Measurements from ENCODE around the gene OR8D1. TPM values are rescaled to one million over a fixed set of nuclear protein-coding genes. Genes with fewer than 3 reads are reported as not detected.

Gene OR8D1
- not detected for polyA plus RNA-seq

DNA sequence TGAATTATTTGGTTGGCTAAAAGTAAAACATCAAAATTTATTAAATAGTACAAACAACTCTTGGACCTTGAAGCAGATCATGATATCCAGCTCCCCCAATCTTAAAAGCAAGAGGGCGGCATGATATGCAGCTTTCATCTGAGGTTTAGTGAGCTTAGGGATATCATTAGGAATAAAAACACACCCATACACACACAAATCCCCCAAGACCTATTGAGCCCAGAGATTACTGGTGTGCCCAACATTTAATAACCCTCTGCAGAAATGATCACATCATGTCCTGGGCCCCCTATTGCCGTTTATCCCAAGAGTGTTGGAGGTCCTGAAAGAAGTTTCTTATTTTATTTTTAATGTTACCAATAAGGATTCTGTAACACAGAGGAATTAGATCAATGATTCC lies at the start of gene OR8D1:
TSS of gene OR8D1 (minus strand) at position 101 of the 400 bp plus-strand sequence. CDS start 3,183 bp downstream, outside the sequence.
- WGBS, 3 donors: 84 to 86% (median 86%) methylated on average over 2 of the region's 2 CpGs

DNA sequence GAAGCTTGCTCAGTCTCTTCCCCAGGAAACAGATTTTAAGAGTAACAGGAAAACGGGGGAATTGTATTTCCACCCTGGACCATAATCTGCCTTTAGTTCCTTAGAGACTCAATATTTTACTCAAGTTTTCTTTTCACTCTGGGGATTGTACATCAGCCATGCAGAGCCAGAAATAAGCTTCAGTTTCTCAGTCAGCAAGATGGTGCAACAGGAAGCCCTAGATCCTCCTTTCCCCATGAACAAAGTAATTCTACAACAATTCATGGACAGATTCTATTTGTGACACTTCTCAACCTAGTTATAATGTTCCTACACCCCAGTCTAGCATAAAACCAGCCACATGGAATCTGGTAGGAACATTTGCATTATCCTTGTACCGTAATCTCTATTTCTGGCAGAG lies 45.8 kb upstream of the OR8D1 start:
- WGBS, 3 donors: 16 to 26% (median 26%) methylated on average over 2 of the region's 2 CpGs
- no peak overlapping the region for H3K27ac ChIP-seq (ENCODE audit: low read depth, low read length)

More for the DNA sequence above, at the start of gene OR8D1:
- H3K27ac ChIP-seq (ENCODE audit: low read depth, low read length): no peak within 1 kb of the TSS

DNA sequence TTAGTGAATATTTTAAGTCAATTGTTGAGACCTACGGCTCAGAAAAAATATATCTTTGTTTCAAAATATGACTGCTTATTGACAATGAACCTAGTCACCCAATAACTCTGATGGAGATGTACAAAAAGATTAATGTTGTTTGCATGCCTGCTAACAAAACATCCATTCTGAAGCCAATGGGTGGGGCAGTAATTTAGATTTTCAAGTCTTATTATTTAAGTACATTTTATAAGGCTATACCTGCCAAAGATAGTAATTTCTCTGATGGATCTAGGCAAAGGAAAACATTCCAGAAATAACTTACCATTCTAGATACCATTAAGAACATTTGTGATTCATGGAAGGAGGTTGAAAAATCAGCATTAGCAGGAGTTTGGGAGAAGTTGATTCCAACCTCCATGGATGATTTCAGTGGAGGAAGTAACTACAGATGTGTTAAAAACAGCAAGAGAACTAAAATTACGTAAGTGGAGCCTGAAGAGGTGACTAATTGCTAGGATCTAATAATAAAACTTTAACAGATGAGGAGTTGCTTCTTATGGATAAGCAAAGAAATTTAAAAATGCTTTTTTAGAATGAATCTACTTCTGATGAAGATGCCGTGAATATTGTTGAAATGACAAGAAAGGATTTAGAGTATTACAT lies 32.7 kb upstream of the OR8D1 start:
- no peak overlapping the region for H3K27ac ChIP-seq (ENCODE audit: low read depth, low read length)
- 21 to 56% (median 36%) methylated on average over 3 of the region's 3 CpGs for WGBS, 3 donors

GRCh38 chr11:124344346-124344745 lies 30.6 kb upstream of the OR8D1 start:
- H3K27ac ChIP-seq (ENCODE audit: low read depth, low read length): no peak overlapping the region
- WGBS, 3 donors: 79 to 81% (median 80%) methylated on average over 5 of the region's 5 CpGs

DNA sequence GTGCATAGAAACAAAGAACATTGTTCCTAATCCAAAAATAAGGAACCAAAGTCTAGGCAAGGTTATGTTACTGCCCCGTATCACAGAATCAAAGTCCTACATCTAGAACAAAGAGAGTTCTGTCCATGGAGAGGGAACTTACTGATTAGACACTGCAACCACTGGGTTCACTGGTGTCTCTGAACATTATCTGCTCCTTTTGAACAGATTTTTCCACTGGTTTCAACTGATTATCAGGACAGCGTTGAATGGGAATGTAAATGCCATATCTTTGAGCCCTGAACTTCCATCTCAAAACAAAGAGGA lies 26.3 kb upstream of the OR8D1 start:
- WGBS, 3 donors: 58 to 82% (median 81%) methylated on average over 2 of the region's 2 CpGs
- H3K27ac ChIP-seq (ENCODE audit: low read depth, low read length): no peak overlapping the region

- 66 to 84% (median 67%) methylated on average over 6 of the region's 6 CpGs for WGBS, 3 donors
- H3K27ac ChIP-seq (ENCODE audit: low read depth, low read length): no peak overlapping the region
Measured at GRCh38 chr11:124339396-124340141, 25.8 kb upstream of the OR8D1 start.

GRCh38 chr11:124331873-124332272 lies 18.1 kb upstream of the OR8D1 start:
- no peak overlapping the region for H3K27ac ChIP-seq (ENCODE audit: low read depth, low read length)
- WGBS, 3 donors: 68 to 83% (median 78%) methylated on average over 3 of the region's 3 CpGs

DNA sequence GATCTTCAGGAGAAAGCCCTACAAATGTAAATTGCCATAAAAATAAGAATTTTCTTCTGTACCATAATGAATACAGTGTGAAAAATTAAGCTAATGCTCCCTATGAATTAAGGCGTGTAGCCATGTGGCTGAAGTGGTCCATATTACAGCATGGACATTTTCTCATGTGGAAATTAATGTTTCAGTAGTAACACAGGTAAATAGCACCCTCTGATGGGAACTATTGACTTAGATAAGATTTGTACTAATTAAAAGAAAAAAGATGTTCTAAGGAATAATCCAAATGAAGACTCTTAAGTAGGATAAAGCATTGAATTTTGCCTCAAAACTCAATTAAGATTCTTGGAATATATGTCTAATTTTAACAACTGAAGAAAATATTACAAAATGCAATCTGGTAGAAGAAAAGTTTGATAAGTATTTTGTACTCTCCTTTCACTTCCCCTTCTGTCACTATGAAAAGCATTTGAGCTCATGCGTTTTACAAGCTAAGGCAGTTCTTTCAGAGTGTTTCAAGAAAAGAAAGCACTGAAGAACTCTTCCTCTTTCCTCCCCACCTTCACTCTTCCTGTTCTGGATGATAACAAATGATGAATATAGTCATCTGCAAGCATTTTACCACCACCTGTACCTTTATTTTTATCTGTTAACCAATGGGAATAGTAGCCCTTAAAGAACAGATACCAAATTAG lies 16.2 kb upstream of the OR8D1 start:
- WGBS, 3 donors: 39 to 49% (median 44%) methylated on average over 2 of the region's 2 CpGs
- no peak overlapping the region for H3K27ac ChIP-seq (ENCODE audit: low read depth, low read length)

DNA sequence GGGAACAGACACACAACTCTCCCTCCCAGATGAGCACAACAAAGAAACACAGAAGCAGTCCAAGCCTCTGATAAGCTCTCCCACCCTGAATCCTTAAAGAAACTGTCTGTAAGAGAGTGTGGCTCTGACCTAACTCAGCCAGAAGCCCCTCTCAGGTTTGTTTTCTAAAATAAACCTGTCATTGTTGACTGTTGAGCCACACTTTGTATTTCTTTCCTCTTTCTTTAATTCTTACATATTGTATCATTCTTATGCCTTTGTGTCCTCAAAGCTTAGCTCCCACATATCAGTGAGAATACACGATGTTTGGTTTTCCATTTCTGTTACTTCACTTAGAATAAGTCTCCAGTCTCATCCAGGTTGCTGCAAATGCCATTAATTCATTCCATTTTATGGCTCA lies 14.0 kb upstream of the OR8D1 start:
- WGBS, 3 donors: 88 to 95% (median 89%) methylated on average over 1 of the region's 1 CpG
- no peak overlapping the region for H3K27ac ChIP-seq (ENCODE audit: low read depth, low read length)

DNA sequence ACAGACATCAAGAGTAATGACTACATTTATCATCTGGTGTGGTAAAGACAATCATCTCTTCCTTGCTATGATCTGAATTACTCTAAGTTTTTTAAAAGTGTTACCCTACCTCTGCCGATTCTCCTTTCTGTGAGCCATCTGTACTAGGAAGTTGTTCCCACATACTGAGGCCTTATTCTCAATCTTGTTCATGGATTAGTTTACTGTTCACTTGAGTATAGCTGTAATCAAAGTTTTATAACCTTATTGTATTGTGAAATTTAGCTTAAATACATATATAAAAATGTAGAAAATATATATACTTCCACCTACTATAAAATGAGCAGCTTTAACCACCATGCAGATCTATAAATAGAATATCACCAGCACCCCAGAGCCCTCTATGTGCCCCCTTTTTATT lies 8.6 kb upstream of the OR8D1 start:
- H3K27ac ChIP-seq (ENCODE audit: low read depth, low read length): no peak overlapping the region
- WGBS, 3 donors: 84 to 100% (median 96%) methylated on average over 1 of the region's 1 CpG

- WGBS, 3 donors: 63 to 77% (median 73%) methylated on average over 1 of the region's 1 CpG
- no peak within 1 kb of the TSS for H3K27ac ChIP-seq (ENCODE audit: low read depth, low read length)
Measured at GRCh38 chr11:124320097-124320496, 6.3 kb upstream of the OR8D1 start, which contains the start of gene OR8D2. Gene OR8D2 (minus strand): TSS chr11:124320197. CDS start chr11:124320197, 0 bp downstream.

GRCh38 chr11:124315052-124315451 lies 1.3 kb upstream of the OR8D1 start:
- H3K27ac ChIP-seq (ENCODE audit: low read depth, low read length): no peak overlapping the region
- WGBS, 3 donors: 53 to 69% (median 56%) methylated on average over 3 of the region's 3 CpGs

DNA sequence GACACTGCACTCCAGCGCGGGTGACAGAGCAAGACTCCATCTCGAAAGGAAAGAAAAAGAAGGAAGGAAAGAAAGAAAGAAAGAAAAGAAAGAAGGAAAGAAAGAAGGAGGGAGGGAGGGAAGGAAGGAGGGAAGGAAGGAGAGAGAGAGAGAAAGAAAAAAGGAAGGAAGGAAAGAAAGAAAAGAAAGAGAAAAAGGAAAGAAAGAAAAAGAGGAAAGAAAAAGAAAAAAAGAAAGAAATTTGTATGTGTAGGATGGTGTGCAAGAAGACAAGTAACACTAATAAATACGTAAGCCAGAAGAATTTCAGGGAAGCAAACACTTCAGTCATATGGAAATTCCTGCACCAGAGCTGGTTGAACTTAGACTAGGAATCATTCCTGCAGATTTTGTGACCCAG lies 618 bp downstream of the OR8D1 start:
- H3K27ac ChIP-seq (ENCODE audit: low read depth, low read length): no peak overlapping the region
- WGBS, 3 donors: 72 to 91% (median 90%) methylated on average over 4 of the region's 4 CpGs

- no peak overlapping the region for H3K27ac ChIP-seq (ENCODE audit: low read depth, low read length)
Measured at GRCh38 chr11:124311670-124312069, 2.1 kb downstream of the OR8D1 start.

GRCh38 chr11:124311269-124311668 lies 2.5 kb downstream of the OR8D1 start:
- no peak overlapping the region for H3K27ac ChIP-seq (ENCODE audit: low read depth, low read length)
- WGBS, 3 donors: 52 to 82% (median 74%) methylated on average over 5 of the region's 5 CpGs

- no peak overlapping the region for H3K27ac ChIP-seq (ENCODE audit: low read depth, low read length)
Measured at GRCh38 chr11:124310721-124311120, 3.0 kb downstream of the OR8D1 start.

- no peak overlapping the region for H3K27ac ChIP-seq (ENCODE audit: low read depth, low read length)
Measured at GRCh38 chr11:124307093-124307492, 6.7 kb downstream of the OR8D1 start.

GRCh38 chr11:124302347-124303125 lies 11.2 kb downstream of the OR8D1 start:
- WGBS, 3 donors: 55 to 60% (median 58%) methylated on average over 3 of the region's 3 CpGs
- no peak overlapping the region for H3K27ac ChIP-seq (ENCODE audit: low read depth, low read length)

DNA sequence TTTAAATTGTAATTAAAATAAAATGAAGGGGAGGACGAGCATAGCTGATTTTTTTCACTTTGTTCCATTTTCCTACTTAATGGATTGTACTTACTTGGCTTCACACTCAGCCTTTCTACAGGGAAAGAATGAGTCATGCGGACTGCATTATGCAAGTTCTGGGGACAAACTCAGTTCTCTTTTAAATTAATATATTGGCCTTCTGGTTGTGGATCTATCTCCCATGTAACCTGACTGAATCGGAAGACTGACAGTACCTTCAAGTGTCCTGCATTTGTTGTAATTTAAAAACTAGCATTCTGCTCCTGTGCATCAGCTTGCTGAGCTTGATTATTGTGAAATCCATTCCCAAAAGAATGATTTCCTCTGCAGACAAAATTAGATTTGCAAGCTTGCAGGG lies 12.2 kb downstream of the OR8D1 start:
- WGBS, 3 donors: 57 to 87% (median 72%) methylated on average over 3 of the region's 3 CpGs
- no peak overlapping the region for H3K27ac ChIP-seq (ENCODE audit: low read depth, low read length)
